OCI-LY3 (cell line): ENCODE measurements around the gene MED13.

ENCODE experiments used
- CTCF ChIP-seq: fragments of 200-600, 300-600 bp; sonication (generic); IDR thresholded peaks from 2 replicates; pipeline ENCODE4 v1.5.1; 2014; ENCODE audit warnings: antibody characterized with exemption, low read length, low read depth
- EZH2phosphoT487 ChIP-seq: fragments of 200-600 bp; shearing (Covaris generic); IDR thresholded peaks from 2 replicates; pipeline ENCODE4 v1.6.1; 2018; ENCODE audit warnings: antibody characterized with exemption, mixed run types, low read depth

DNA sequence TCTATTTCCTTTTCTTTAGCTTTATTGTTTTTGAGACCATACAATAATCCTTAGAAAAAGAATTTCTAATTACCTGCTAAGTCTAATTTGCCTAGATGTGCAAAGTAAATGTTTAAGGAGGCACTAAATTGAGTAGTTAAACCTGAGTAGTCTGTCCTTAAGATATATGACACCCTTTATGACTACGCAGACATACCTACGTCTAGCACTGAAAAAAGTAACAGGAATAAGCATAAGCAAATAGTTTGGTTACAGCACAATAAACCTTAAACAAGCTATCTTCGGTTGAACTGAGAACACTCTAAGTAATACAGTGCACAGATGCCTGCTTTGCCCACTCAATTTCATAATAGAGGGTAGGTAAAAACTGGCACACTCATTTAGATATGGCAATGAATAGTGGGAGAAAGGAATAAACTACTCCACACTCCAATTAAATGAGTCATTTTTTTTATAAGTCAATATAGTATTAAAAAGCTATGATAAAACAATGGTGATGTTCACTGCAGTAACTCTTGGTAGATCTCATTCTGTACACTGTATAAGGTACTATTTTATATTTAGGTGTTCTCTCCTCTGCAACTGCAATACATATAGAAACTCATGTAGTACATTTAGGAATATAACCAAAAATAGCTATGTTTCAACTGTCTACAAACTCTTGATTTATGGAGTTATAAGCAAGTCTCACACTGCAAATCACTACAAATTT is 117.6 kb downstream of the MED13 start:
- no peak for TF ChIP-seq CTCF
- TF ChIP-seq EZH2phosphoT487: no peak
